AG20443 (cell line): ENCODE data around the gene RORB.

Experiments used
- DNase-seq: peaks from one replicate; pipeline ENCODE4 v3.0.0; 2012; ENCODE audit warnings: low spot score, mixed read lengths

The RORB gene

GRCh38 chr9:74496819-74497747 lies at the start of gene RORB:
RORB (plus strand) TSS chr9:74497335; CDS start chr9:74497977, 642 bp downstream.
- peak; percentile 67 for DNase-seq

- DNase-seq, result no peak
Measured at GRCh38 chr9:74447451-74448193, 49.5 kb upstream of the RORB start.

- DNase-seq, result no peak
Measured at GRCh38 chr9:74449060-74449459, 48.1 kb upstream of the RORB start.

DNA sequence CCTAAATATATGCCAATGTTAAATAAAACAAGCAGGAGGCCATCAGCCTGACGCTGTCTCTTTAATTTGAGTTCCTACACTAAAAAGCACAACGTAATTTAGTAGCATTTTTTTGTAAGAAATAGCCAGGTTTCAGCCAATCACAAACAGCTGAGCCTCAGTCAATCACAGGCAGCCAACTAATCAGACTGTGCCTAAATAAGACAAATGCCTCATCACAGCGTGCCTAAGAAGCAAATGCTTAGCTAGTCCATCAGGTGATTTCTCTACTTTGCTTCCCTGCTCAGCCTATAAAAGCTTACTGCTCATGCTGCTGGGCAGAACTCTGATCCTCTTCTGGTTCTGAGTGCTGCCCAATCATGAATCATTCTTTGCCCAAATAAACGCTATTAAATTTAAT lies 38.3 kb upstream of the RORB start:
- DNase-seq, result no peak

GRCh38 chr9:74463825-74464224 lies 33.3 kb upstream of the RORB start:
- no peak for DNase-seq

GRCh38 chr9:74478606-74479005 lies 18.5 kb upstream of the RORB start:
- DNase-seq, result no peak

DNA sequence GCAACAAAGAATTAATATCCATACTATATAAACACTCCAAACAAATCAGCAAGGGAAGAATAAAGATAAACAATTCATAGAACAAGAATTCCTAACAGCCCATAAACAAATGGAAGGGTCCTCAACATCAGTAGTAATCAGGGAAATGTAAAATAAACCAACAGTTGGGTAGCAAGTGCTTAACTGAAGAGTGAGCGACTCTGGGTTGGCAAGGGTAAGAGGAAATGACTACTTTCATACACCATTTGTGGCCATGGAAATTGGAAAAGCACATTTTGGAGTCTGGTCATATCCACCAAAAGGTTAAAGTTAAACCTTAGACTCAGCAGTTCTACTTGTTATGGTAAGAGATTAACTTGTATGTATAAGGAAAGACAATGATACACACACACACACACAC lies 17.4 kb upstream of the RORB start:
- no peak for DNase-seq

- no peak for DNase-seq
Measured at GRCh38 chr9:74487395-74487794, 9.7 kb upstream of the RORB start.

DNA sequence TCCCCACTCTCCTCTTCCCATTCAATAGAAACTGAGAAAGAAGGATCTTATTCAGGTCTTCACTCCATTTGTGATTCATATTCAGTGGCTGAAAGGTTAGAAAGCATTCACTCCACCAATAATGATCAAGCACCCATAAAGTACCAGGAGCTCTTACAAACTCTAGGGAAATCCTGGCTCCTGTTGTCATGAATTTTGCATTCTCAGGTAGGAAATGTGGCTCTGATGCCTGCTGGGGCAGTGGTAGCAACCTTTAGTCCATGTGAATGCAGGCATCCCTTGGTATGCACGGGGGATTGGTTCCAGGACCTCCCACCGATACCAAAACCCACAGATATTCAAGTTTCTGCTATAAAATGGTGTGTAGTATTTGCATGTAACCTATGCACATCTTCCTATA lies 3.6 kb upstream of the RORB start:
- DNase-seq, result no peak

GRCh38 chr9:74494490-74494889 lies 2.6 kb upstream of the RORB start:
- no peak for DNase-seq

DNA sequence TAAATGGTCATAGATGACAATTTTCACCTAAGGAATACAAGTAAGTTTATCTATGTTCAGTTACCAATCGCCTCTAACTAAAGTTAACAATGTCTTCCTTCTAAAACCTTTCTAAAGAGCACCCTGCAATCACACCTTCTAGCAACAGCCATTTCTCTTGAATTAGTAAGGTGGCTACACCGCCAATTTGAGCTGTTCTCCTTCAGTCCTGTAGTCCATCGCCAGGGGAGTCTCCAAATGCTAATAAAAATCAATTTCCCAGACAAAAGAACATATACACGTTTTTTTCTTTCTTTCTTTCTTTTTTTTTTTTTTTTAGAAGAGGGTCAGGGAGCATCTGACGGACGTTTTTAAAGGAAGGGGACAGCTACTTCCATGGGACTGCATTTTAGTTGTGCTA lies 729 bp upstream of the RORB start:
- no peak for DNase-seq

- DNase-seq, result peak; percentile 46
Measured at GRCh38 chr9:74497748-74498620, 849 bp downstream of the RORB start.

DNA sequence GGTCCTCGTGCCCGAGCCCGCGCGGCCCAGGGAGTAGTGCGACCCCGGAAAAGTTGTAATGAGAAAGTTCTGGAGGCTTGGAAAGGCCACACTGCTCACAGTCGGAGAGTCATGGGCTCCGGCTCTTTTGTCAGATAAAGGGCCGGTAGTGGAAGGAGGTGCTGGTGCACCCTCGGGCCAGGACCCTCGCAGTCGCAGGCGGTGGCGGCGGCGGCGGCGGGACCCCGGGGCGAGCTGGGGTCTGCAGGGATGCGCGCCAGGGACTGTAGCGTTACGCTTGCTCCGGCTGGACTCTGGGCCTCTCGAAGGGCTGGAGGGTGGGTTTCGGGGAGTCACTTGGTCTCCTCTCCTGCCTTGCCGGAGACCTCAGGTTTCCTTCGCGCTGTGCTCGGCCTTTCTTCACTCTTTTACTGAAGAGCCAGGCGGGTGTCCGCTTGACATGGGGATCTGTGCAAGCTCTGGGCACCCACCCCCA lies 1.5 kb downstream of the RORB start:
- peak; percentile 6 for DNase-seq

GRCh38 chr9:74499111-74499601 lies 2.0 kb downstream of the RORB start:
- peak; percentile 6 for DNase-seq

GRCh38 chr9:74499770-74500583 lies 2.8 kb downstream of the RORB start:
- no peak for DNase-seq

- DNase-seq, result no peak
Measured at GRCh38 chr9:74500584-74500924, 3.4 kb downstream of the RORB start.

- no peak for DNase-seq
Measured at GRCh38 chr9:74501570-74501969, 4.4 kb downstream of the RORB start.

DNA sequence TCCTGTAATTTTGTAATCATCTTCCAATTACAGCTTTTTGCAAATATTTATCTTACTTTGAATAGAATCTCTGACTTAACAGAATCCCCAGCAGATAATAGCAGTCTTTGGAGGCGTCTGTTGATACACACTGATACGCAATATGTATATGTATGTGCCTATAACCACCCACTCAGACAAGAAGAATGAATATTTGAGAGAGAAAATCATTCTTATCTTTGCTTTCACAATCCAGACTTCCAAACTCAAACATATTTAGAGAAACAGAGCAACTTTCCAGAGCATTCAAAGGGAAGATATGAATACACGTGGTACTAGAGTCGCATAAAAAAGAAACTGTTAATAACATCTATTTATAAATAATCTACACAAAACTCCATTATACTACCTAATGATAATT lies 6.1 kb downstream of the RORB start:
- DNase-seq, result no peak

DNA sequence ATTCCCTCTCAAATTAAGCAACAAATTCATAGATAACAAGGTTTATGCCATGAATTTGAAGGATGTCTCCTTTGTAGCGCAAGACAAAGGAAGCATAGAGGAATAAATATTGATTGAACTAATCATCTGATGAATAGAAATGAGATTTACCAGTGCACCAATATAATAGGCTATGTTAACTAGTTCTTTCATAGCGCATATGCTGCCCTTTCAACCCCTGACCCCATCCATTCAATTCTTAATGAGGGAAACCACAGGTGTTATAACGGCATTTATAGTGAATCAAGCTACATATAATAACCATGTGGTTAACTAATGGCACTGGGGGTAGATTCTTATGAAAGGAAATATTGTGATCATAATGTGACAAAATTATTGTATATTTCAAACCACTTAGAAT lies 6.5 kb downstream of the RORB start:
- DNase-seq, result no peak

- DNase-seq, result no peak
Measured at GRCh38 chr9:74511333-74511732, 14.2 kb downstream of the RORB start.

DNA sequence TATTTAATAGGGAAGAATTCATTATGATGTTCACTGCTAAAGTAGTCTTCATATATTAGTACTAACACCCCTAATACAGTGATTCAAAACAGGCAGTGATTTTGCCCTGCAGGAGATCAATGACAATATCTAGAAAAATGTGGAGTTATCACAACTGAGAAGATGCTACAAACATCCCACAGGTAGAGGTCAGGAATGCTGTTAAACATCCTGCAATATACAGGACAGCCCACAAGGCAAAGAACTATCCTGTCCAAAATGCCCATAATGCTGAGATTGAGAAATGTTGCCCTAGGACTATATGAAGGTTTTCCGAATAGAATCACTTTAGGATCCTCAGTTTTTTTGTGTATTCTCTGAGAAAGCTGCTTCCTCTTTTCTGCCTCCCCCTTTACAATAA lies 15.3 kb downstream of the RORB start:
- DNase-seq, result no peak
